Pancreas (tissue), 10 donors: ENCODE measurements around the gene GRIPAP1. TPM values are rescaled to one million over a fixed set of nuclear protein-coding genes. Genes with fewer than 3 reads are reported as not detected.

ENCODE experiments used
- ATAC-seq, 4 donors: fragments of 200-7000 bp; cut with Tn5 transposase; one replicate each; pipeline versions ENCODE4 v1.8.0 to v1.9.1; 2020; ENCODE audit warnings: mild to moderate bottlenecking in 4 of 4, moderate library complexity in 4 of 4
- DNase-seq, 6 donors: peaks; one replicate each; pipeline ENCODE4 v3.0.0-alpha.2; 2020
- FAIRE-seq: peaks from 2 replicates; lab custom pipeline; 2012; peaks lifted over from hg19 to GRCh38; lab: Jason Lieb, UNC
- H3K27ac ChIP-seq, 4 donors: fragments of 200-600 bp; sonication (generic); 1 replicate in 3 of 4; 2 replicates in 1 of 4; pipeline versions ENCODE4 v1.5.0 to v1.8.0; 2020
- H3K27me3 ChIP-seq, 4 donors: fragments of 200-600 bp; one replicate each; pipeline ENCODE4 v1.8.0; 2021
- H3K36me3 ChIP-seq, 3 donors: fragments of 200-600 bp; sonication (generic) in 1 of 3; one replicate each; pipeline versions ENCODE4 v1.5.0 to v1.8.0; 2020 to 2021
- H3K4me1 ChIP-seq, 3 donors: fragments of 200-600 bp; one replicate each; pipeline ENCODE4 v1.8.0; 2021
- H3K4me3 ChIP-seq, 4 donors: fragments of 200-600 bp; sonication (generic) in 2 of 4; one replicate each; pipeline versions ENCODE4 v1.5.0 to v1.8.0; 2020 to 2021
- H3K9me3 ChIP-seq, 4 donors: fragments of 200-600 bp; one replicate each; pipeline ENCODE4 v1.8.0; 2021
- CTCF ChIP-seq, 4 donors: fragments of 200-600 bp; sonication (generic) in 3 of 4; IDR thresholded peaks; one replicate each; pipeline versions ENCODE4 v1.5.0 to v1.8.0; 2021; ENCODE audit warnings: antibody characterized with exemption in 4 of 4
- WGBS, 2 donors: extraction: QIAGEN DNeasy Blood & Tissue Kit; methylation state at CpG; one replicate each; pipeline ENCODE4 v1.1.7; 2013; 5-methylcytosine and 5-hydroxymethylcytosine counted together
- intact Hi-C, 3 donors: fragments of 100-400 bp; cut with DNase I; formaldehyde crosslinking; loops; one replicate each; pipeline versions ENCODE4 v1.11.1 to v1.14.2; 2022
- polyA plus RNA-seq, 2 donors: library from polyadenylated mRNA; stranded (reverse); fragments of 200-250 nt; gene quantifications; one replicate each; pipeline ENCODE4 v1.2.3, GENCODE V29; 2013
- total RNA-seq, 6 donors: library from RNA; stranded (reverse); fragmentation: NEBNext Ultra II Directional in 4 of 6; extraction: Animal tissue kit (Norgen Biotek cat#: 25700) in 4 of 6; gene quantifications; one replicate each; pipeline versions ENCODE4 v1.2.1 to v1.2.4, GENCODE V29; 2021 to 2023
- donor health status: healthy with polysubstance abuse.
- donor health status: DM: no; HTN: no; CAD: no; lungs with moderate emphysema.
- donor health status: DM: no; HTN: no; CAD: no.
- donor health status: control.
- donor health status: control.
- donor health status: Bipolar disorder and iron deficiency.
- donor health status: DM: yes; HTN: yes; CAD: no.
- donor health status: DM: no; HTN: no; CAD: no.
- donor health status: DM: no; HTN: no; CAD: no.
- donor health status: DM: yes; HTN: yes; CAD: no.

Gene GRIPAP1
- total and polyA plus RNA-seq, 8 donors = 12.5 to 32.7 (median 18.4) TPM

- intact Hi-C loops = no loop called here
- Histone ChIP-seq H3K27ac (no peak overlapping the region), H3K4me1 (no peaks in the 10 kb centered on the region), H3K9me3 (no peaks in the 10 kb centered on the region), H3K27me3 (no peaks in the 10 kb centered on the region), H3K36me3 (no peaks in the 10 kb centered on the region), H3K4me3 (no peak overlapping the region)
- TF ChIP-seq CTCF (IDR thresholded peaks at IDR 0.05) = no peak
- DNase-seq (no peak), FAIRE-seq (no peak), ATAC-seq (no peak)
- WGBS, 2 donors = 76 to 78% methylated on average over 5 of the region's 5 CpGs
Observed at GRCh38 chrX:49003696-49004095, 1.6 kb upstream of the GRIPAP1 start.

- H3K9me3 ChIP-seq = no peaks in the 10 kb centered on the region
- H3K36me3 ChIP-seq = no peaks in the 10 kb centered on the region
- no peaks in the 10 kb centered on the region for H3K4me1 ChIP-seq
- TF ChIP-seq CTCF (IDR thresholded peaks at IDR 0.05) = no peak
- peak overlapping the region in 3 of 4 donors; percentile 72 to 87 (median 86) for H3K27ac ChIP-seq
- DNase-seq = peak in 2 of 6 donors; percentile 13 to 15
- peak overlapping the region; percentile 33 to 63 (median 53) for H3K4me3 ChIP-seq
- H3K27me3 ChIP-seq = no peaks in the 10 kb centered on the region
- FAIRE-seq = no peak
- intact Hi-C loops = no loop called here
- 1 to 31% methylated on average over 17 of the region's 17 CpGs for WGBS, 2 donors
- peak; percentile 13 to 38 (median 22) for ATAC-seq
Observed at GRCh38 chrX:49001521-49002090, 458 bp downstream of the GRIPAP1 start.

- DNase-seq (no peak), FAIRE-seq (no peak), ATAC-seq (no peak)
- H3K4me3 ChIP-seq = no peak overlapping the region
- H3K36me3 ChIP-seq = no peaks in the 10 kb centered on the region
- WGBS, 2 donors = 75 to 95% methylated on average over 4 of the region's 4 CpGs
- intact Hi-C loops = no loop called here
- no peaks in the 10 kb centered on the region for H3K9me3 ChIP-seq
- no peak overlapping the region for H3K27ac ChIP-seq
- no peaks in the 10 kb centered on the region for H3K27me3 ChIP-seq
- H3K4me1 ChIP-seq = no peaks in the 10 kb centered on the region
- no peak for TF ChIP-seq CTCF (IDR thresholded peaks at IDR 0.05)
Observed at GRCh38 chrX:49000636-49001035, 1.4 kb downstream of the GRIPAP1 start.

GRCh38 chrX:48999030-48999429 lies 3.0 kb downstream of the GRIPAP1 start:
- FAIRE-seq = no peak
- TF ChIP-seq CTCF (IDR thresholded peaks at IDR 0.05) = no peak
- Histone ChIP-seq H3K27ac (no peak overlapping the region), H3K4me1 (no peaks in the 10 kb centered on the region), H3K9me3 (no peaks in the 10 kb centered on the region), H3K27me3 (no peaks in the 10 kb centered on the region), H3K4me3 (no peak overlapping the region), H3K36me3 (no peaks in the 10 kb centered on the region)
- WGBS, 2 donors = 67 to 94% methylated on average over 5 of the region's 5 CpGs
- intact Hi-C loops = no loop called here
- no peak for DNase-seq
- no peak for ATAC-seq

GRCh38 chrX:48998391-48998790 lies 3.7 kb downstream of the GRIPAP1 start:
- Histone ChIP-seq H3K27me3 (no peaks in the 10 kb centered on the region), H3K4me3 (no peak overlapping the region), H3K4me1 (no peaks in the 10 kb centered on the region), H3K9me3 (no peaks in the 10 kb centered on the region), H3K27ac (no peak overlapping the region), H3K36me3 (no peaks in the 10 kb centered on the region)
- intact Hi-C loops = no loop called here
- no peak for TF ChIP-seq CTCF (IDR thresholded peaks at IDR 0.05)
- no peak for FAIRE-seq
- no peak for ATAC-seq
- 76 to 91% methylated on average over 4 of the region's 4 CpGs for WGBS, 2 donors
- DNase-seq = no peak
